ENCODE data around the gene ALK.
"Not testable (repeated sequence)": the region's sequence is repeated elsewhere in the genome, so short reads cannot be mapped to it uniquely, and the experiment has no call there.

ALK gene

GRCh38 chr2:29839306-29839705 lies 82.1 kb downstream of the ALK start:
- no peaks in the 10 kb centered on the region for H3K27me3 ChIP-seq
- intact Hi-C loops (cut with DNase I; ENCODE audit: low total_unique reads): no loop called here

GRCh38 chr2:29837925-29838324 lies 83.5 kb downstream of the ALK start:
- Histone ChIP-seq H3K36me3 (no peaks in the 10 kb centered on the region), H3K27me3 (no peaks in the 10 kb centered on the region), H3K4me3 (no peak overlapping the region), H3K27ac (no peak overlapping the region), H3K4me1 (no peaks in the 10 kb centered on the region), H3K9me3 (peaks cover 0 to 6% (median 0%) of the 10 kb centered on the region in 3 donors)
- intact Hi-C loops (cut with DNase I; ENCODE audit: low total_unique reads): no loop called here
- TF ChIP-seq CTCF (IDR thresholded peaks at IDR 0.05): no peak
- no peak for DNase-seq

More at GRCh38 chr2:29839306-29839705, 82.1 kb downstream of the ALK start:
- peaks cover 0 to 6% (median 0%) of the 10 kb centered on the region in 3 donors for H3K9me3 ChIP-seq
- no peaks in the 10 kb centered on the region for H3K4me1 ChIP-seq
- no peak overlapping the region for H3K4me3 ChIP-seq
- H3K27ac ChIP-seq: no peak overlapping the region
- H3K36me3 ChIP-seq: no peaks in the 10 kb centered on the region
- no peak for TF ChIP-seq CTCF (IDR thresholded peaks at IDR 0.05)
- no peak for DNase-seq

GRCh38 chr2:29834624-29835023 lies 86.8 kb downstream of the ALK start:
- Histone ChIP-seq H3K9me3 (peaks cover 0 to 6% (median 0%) of the 10 kb centered on the region in 3 donors), H3K27me3 (no peaks in the 10 kb centered on the region), H3K4me3 (no peak overlapping the region), H3K4me1 (no peaks in the 10 kb centered on the region), H3K27ac (no peak overlapping the region), H3K36me3 (no peaks in the 10 kb centered on the region)
- DNase-seq: no peak
- intact Hi-C loops (cut with DNase I; ENCODE audit: low total_unique reads): no loop called here
- no peak for TF ChIP-seq CTCF (IDR thresholded peaks at IDR 0.05)

- intact Hi-C loops (cut with DNase I; ENCODE audit: low total_unique reads): no loop called here
- Histone ChIP-seq H3K27me3 (no peaks in the 10 kb centered on the region), H3K4me3 (no peak overlapping the region), H3K4me1 (no peaks in the 10 kb centered on the region), H3K27ac (no peak overlapping the region), H3K36me3 (no peaks in the 10 kb centered on the region), H3K9me3 (peaks cover 0 to 6% (median 0%) of the 10 kb centered on the region in 3 donors)
- no peak for DNase-seq
- no peak for TF ChIP-seq CTCF (IDR thresholded peaks at IDR 0.05)
These were observed 87.3 kb downstream of the ALK start for GRCh38 chr2:29834036-29834540.

- DNase-seq: no peak
- no peak overlapping the region for H3K27ac ChIP-seq
- no peaks in the 10 kb centered on the region for H3K9me3 ChIP-seq
- intact Hi-C loops (cut with DNase I; ENCODE audit: low total_unique reads): no loop called here
- no peaks in the 10 kb centered on the region for H3K27me3 ChIP-seq
- no peak for TF ChIP-seq CTCF (IDR thresholded peaks at IDR 0.05)
- H3K4me1 ChIP-seq: no peaks in the 10 kb centered on the region
- no peaks in the 10 kb centered on the region for H3K36me3 ChIP-seq
- H3K4me3 ChIP-seq: no peak overlapping the region
These were observed 89.8 kb downstream of the ALK start for GRCh38 chr2:29831560-29831959.

GRCh38 chr2:29829841-29830240 lies 91.5 kb downstream of the ALK start:
- no peak for DNase-seq
- Histone ChIP-seq H3K36me3 (no peaks in the 10 kb centered on the region), H3K27me3 (no peaks in the 10 kb centered on the region), H3K4me3 (no peak overlapping the region), H3K27ac (no peak overlapping the region), H3K4me1 (no peaks in the 10 kb centered on the region), H3K9me3 (no peaks in the 10 kb centered on the region)
- intact Hi-C loops (cut with DNase I; ENCODE audit: low total_unique reads): no loop called here
- TF ChIP-seq CTCF (IDR thresholded peaks at IDR 0.05): no peak

GRCh38 chr2:29824145-29824544 lies 97.2 kb downstream of the ALK start:
- H3K4me3 ChIP-seq; DNase-seq; H3K27ac ChIP-seq; H3K9me3 ChIP-seq; H3K36me3 ChIP-seq; H3K4me1 ChIP-seq; intact Hi-C loops (cut with DNase I; ENCODE audit: low total_unique reads); H3K27me3 ChIP-seq: not testable (repeated sequence)

Measured in tibial artery (tissue), 4 donors.